ENCODE measurements around the gene THAP7.

Gene THAP7

DNA sequence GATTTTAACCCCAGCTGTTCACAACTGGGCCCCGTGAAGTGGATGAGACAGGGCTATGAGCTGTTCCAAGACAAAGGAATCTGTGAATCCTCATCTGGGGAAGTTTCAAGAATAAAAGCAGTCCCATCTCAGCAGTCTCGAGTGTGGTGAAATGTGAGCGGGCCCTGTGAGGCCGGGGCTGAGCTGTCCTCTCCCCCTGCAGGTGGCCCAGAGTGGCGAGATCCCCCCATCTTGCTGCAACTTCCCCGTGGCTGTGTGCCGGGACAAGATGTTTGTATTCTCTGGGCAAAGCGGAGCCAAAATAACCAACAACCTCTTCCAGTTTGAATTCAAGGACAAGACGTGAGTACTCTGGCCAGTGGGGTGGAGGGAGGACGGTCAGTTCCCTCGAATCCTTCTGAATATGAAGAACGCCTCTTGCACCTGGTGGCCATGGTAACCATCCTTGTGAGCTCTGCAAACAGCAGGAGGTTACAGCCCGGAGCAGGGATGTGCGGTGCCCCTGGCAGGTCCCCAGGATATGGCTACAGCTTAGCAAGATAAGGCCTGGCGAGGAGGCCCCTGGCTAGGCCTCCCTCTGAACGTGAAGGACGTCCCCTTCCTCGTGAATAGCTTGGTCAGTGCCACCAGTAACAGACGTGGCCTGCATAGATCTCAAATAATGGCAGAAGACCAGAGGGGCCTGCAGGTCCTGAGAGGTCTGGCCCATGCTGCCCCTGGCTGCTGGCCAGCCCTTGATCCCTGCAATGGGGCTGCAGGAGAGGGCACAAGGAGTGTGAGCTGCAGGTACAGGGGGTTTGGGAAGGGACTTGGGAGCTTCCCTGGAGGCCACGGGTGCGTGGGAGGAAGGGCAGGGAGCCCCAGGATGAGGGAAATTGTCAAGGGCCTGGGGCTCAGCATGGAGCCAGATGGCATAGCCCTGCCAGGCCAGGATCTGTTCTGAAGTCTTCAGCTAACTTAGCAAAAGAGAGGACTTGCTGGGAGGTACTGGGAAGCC is 11.4 kb downstream of the THAP7 start:
- H3K4me3 ChIP-seq (ENCODE audit: low read depth, low read length), result no peak overlapping the region
- TF ChIP-seq, protein P1, sequence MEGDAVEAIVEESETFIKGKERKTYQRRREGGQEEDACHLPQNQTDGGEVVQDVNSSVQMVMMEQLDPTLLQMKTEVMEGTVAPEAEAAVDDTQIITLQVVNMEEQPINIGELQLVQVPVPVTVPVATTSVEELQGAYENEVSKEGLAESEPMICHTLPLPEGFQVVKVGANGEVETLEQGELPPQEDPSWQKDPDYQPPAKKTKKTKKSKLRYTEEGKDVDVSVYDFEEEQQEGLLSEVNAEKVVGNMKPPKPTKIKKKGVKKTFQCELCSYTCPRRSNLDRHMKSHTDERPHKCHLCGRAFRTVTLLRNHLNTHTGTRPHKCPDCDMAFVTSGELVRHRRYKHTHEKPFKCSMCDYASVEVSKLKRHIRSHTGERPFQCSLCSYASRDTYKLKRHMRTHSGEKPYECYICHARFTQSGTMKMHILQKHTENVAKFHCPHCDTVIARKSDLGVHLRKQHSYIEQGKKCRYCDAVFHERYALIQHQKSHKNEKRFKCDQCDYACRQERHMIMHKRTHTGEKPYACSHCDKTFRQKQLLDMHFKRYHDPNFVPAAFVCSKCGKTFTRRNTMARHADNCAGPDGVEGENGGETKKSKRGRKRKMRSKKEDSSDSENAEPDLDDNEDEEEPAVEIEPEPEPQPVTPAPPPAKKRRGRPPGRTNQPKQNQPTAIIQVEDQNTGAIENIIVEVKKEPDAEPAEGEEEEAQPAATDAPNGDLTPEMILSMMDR (IDR thresholded peaks at IDR 0.05; ENCODE audit: low read depth, low read length, missing control alignments), result no peak
- DNase-seq (ENCODE audit: low read depth), result no peak

DNA sequence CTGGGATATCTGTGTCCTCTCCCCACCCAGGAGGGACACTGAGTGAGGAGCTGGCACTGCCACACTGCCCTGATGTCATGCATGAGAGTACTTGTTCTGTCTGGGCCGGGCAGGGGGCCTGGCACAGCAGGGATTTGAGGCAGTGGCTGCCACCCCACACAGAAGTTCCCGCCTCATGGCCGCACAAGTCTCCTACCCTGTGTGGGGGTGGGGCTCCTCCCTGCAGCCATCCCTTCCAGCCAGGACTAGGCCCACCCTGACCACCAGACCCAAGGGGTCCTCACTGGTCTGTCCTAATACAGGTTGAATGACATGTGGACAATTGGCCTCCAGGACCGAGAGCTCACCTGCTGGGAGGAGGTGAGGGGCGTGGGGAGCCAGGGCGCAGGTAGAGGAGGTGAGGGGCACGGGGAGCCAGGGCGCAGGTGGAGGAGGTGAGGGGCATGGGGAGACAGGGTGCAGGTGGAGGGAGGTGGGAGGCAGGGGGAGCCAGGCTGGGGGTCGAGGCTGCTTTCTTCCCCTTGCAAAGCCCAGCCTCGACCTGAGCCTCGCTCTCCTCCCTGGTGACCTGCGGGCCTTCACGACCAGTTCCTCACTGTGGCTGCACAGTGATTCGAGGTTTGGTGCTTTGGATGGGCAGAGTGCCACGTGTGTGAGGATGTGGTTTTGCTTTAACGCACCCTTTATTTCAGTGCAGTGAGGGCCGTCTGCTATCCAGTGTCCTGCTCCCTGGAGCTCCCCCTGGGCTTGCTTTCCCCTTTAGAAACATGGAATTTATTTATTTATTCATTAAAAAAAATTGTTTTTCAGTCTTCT is 12.4 kb downstream of the THAP7 start:
- DNase-seq (ENCODE audit: low read depth), result no peak
- TF ChIP-seq, protein P1 (IDR thresholded peaks at IDR 0.05; ENCODE audit: low read depth, low read length, missing control alignments), result no peak
- H3K4me3 ChIP-seq (ENCODE audit: low read depth, low read length), result no peak overlapping the region

DNA sequence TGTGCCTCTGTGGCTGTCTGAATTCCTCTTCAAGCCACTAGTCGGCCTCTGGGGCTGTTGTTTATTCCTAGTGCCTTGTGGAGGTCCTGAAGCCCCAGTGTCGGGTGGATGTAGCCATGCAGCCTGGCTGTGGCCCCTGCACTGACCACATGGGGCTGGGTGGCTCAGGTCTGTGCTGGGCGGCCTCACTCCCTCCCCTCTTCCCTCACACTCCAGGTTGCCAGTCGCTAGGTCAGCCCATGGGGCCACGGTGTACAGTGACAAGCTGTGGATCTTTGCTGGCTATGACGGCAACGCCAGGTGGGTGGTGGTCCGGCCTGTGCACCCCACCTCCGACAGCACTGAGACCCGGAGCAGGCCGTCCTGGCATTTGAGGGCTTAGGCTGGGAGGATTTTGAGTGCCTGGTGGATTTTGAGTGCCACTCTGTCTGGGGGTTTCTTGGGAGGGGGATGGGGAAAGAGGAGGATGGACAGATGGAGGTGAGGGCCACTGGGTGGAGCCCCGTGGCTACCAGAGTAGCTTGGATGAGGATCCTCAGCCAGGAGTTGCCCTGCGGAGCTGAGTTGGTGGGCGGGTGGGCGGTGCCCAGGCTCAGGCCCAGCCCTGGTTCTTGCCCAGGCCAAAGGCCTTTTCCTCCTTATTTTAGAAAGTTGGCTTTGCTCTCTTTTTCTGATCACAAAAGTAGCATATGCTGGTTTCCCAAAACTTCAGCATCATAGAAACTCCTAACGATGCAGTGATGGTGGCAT is 13.2 kb downstream of the THAP7 start:
- H3K4me3 ChIP-seq (ENCODE audit: low read depth, low read length), result no peak overlapping the region
- DNase-seq (ENCODE audit: low read depth), result no peak
- TF ChIP-seq, protein P1 (IDR thresholded peaks at IDR 0.05; ENCODE audit: low read depth, low read length, missing control alignments), result no peak

DNA sequence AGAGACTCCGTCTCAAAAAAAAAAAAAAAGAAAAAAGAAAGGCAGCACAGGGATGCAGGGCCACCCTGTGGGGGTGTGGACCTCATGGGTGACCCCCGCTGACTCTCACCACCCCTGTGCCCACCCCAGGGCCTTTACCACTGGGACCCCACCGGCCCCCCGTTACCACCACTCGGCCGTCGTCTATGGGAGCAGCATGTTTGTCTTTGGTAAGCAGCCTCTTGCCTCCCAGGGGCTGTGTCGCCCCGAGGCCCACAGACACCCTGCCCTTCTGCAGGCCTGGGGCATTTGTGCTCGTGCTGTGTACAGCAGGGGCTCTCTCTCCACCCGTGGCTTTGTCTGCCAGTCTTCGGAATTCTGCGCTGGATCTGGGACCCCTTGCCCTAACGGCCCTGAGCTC is 14.5 kb downstream of the THAP7 start:
- H3K4me3 ChIP-seq (ENCODE audit: low read depth, low read length), result no peak overlapping the region
- TF ChIP-seq, protein P1 (IDR thresholded peaks at IDR 0.05; ENCODE audit: low read depth, low read length, missing control alignments), result no peak
- DNase-seq (ENCODE audit: low read depth), result no peak

DNA sequence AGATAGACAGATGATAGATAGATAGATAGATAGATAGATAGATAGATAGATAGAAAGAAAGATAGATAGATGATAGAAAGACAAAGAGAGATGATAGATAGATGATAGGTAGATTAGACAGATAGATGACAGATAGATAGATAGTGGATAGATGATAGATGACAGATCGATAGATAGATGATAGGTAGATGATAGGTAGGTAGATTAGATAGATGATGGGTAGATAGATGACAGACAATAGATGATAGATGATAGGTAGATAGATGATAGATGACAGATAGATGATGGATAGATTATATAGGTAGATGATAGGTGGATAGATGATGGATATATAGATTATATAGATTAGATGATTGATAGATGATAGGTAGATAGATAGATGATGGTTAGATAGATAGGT is 15.6 kb downstream of the THAP7 start:
- no peak for DNase-seq (ENCODE audit: low read depth)
- TF ChIP-seq, protein P1 (IDR thresholded peaks at IDR 0.05; ENCODE audit: low read depth, low read length, missing control alignments), result no peak
- H3K4me3 ChIP-seq (ENCODE audit: low read depth, low read length), result no peak overlapping the region

DNA sequence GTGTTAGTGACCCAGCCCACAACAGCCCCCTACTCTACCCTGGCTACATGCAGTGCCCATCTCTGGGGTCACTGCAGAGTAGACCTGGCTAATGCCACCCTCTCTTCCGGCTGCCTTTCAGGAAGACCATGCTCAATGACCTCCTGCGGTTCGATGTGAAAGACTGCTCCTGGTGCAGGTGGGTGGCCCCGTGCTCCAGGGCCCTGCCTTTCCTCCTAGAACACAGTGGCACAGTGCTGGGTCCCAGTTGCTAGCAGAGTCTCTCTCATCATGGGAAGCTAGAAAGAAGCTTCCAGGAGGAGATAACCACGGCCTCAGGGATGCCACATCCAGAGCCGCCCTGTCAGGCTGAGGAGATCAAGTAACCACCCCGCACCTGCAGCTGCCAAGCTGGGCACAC is 16.2 kb downstream of the THAP7 start:
- DNase-seq (ENCODE audit: low read depth), result no peak
- TF ChIP-seq, protein P1 (IDR thresholded peaks at IDR 0.05; ENCODE audit: low read depth, low read length, missing control alignments), result no peak
- H3K4me3 ChIP-seq (ENCODE audit: low read depth, low read length), result no peak overlapping the region
